ENCODE data around the gene ATF7IP.

DNA sequence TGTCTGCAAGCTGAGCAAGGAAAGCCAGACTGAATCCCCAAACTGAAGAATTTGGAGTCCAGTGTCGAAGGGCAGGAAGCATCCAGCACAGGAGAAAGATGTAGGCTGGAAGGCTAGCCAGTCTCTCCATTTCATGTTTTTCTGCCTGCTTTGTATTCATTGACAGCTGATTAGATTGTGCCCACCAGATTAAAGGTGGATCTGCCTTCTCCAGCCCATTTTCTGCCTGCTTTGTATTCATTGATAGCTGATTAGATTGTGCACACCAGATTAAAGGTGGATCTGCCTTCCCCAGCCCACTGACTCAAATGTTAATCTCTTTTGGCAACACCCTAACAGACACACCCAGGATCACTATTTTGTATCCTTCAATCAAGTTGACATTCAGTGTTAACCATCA is 116.9 kb downstream of the ATF7IP start:
- TF ChIP-seq, protein P1, sequence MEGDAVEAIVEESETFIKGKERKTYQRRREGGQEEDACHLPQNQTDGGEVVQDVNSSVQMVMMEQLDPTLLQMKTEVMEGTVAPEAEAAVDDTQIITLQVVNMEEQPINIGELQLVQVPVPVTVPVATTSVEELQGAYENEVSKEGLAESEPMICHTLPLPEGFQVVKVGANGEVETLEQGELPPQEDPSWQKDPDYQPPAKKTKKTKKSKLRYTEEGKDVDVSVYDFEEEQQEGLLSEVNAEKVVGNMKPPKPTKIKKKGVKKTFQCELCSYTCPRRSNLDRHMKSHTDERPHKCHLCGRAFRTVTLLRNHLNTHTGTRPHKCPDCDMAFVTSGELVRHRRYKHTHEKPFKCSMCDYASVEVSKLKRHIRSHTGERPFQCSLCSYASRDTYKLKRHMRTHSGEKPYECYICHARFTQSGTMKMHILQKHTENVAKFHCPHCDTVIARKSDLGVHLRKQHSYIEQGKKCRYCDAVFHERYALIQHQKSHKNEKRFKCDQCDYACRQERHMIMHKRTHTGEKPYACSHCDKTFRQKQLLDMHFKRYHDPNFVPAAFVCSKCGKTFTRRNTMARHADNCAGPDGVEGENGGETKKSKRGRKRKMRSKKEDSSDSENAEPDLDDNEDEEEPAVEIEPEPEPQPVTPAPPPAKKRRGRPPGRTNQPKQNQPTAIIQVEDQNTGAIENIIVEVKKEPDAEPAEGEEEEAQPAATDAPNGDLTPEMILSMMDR (IDR thresholded peaks at IDR 0.05 in 8 of 11, conservative IDR thresholded peaks at IDR 0.05 in 3 of 11), result no peak
- TF ChIP-seq POLR2A (IDR thresholded peaks at IDR 0.05), result no peak
